Mononuclear cell (primary cell): ENCODE measurements around the gene ANKRD44. TPM values are rescaled to one million over a fixed set of nuclear protein-coding genes. Genes with fewer than 3 reads are reported as not detected.

ENCODE experiments used
- H3K27me3 ChIP-seq: 2 replicates; pipeline ENCODE4 v1.6.0; 2011; ENCODE audit warnings: low read length, control low read depth; ENCODE audit not compliant: insufficient read depth
- H3K4me1 ChIP-seq: 2 replicates; pipeline ENCODE4 v1.5.1; 2011; ENCODE audit warnings: mild to moderate bottlenecking, low read length, control low read depth; ENCODE audit not compliant: insufficient read depth
- H3K4me3 ChIP-seq: 2 replicates; pipeline ENCODE4 v1.5.1; 2011; ENCODE audit warnings: mild to moderate bottlenecking, low read length, moderate library complexity
- H3K9me3 ChIP-seq: 2 replicates; pipeline ENCODE4 v1.5.1; 2011; ENCODE audit warnings: low read depth, mild to moderate bottlenecking, control low read depth, low read length
- total RNA-seq: library from RNA; depleted of rRNA; stranded (reverse); fragments of >200 nt; gene quantifications from one replicate; pipeline ENCODE4 v1.2.3, GENCODE V29; 2012

Gene ANKRD44
- total RNA-seq, 1 donor: 171 TPM

DNA sequence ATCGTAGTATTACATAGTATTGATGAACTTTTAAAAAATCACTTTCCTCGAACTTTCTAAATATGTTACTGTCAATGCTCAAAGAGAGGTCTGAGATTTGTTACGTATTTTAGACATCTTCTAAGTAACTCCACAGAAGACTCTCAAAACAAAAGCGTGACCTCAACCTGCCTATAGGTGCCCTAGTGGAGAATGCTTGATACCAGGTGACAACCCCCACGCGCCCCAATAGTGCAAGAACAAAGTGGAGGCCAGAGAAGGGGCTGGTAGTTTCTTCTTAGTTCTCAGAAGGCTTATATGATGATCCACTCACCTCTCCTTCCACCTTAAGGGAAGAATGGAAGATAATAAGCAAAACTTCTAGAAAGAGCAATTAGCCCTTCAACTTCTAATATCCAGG lies 102.6 kb downstream of the ANKRD44 start:
- Histone ChIP-seq H3K4me1 (peaks cover 91% of the 10 kb centered on the region), H3K4me3 (no peak overlapping the region), H3K27me3 (no peaks in the 10 kb centered on the region), H3K9me3 (no peaks in the 10 kb centered on the region)

DNA sequence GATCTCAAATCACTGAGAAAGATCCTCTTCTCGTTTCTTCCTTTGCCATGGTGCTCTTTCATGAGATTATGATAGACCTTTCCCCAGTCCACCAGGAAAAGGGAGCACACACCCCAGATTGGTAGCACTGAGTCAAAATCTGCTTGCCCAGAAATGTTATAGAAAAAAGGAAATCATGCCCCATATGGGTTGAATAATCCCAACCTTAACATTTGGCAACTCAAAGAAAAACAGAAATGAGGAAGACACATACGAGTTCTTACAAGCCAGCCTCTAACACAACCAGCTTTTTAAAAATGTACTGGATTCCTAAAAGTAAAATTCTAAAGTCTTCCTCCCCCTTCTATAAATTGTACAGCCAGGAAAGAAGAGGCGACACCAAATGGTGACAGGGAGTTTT lies 103.0 kb downstream of the ANKRD44 start:
- Histone ChIP-seq H3K27me3 (no peaks in the 10 kb centered on the region), H3K4me1 (peaks cover 91% of the 10 kb centered on the region), H3K9me3 (no peaks in the 10 kb centered on the region), H3K4me3 (no peak overlapping the region)

DNA sequence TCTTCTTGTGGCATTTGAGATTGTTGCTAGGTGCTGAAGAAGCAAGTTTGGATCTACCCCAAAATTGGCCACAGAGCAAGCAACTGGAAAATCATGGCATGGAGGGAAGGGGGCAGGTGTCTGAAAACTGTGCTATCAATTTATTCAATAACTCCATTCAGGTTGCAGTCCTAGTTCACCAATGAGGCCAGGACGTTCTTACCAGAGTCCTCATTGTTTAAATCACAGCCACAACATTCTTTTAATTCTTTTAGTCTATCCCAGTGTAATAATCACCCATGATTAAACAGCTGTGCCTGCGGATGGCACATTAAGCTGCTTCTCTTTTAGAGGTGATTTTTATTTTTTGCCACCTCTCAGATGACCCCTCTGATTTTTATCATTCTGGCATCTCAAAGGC lies 103.5 kb downstream of the ANKRD44 start:
- Histone ChIP-seq H3K4me3 (no peak overlapping the region), H3K27me3 (no peaks in the 10 kb centered on the region), H3K4me1 (peaks cover 91% of the 10 kb centered on the region), H3K9me3 (no peaks in the 10 kb centered on the region)

DNA sequence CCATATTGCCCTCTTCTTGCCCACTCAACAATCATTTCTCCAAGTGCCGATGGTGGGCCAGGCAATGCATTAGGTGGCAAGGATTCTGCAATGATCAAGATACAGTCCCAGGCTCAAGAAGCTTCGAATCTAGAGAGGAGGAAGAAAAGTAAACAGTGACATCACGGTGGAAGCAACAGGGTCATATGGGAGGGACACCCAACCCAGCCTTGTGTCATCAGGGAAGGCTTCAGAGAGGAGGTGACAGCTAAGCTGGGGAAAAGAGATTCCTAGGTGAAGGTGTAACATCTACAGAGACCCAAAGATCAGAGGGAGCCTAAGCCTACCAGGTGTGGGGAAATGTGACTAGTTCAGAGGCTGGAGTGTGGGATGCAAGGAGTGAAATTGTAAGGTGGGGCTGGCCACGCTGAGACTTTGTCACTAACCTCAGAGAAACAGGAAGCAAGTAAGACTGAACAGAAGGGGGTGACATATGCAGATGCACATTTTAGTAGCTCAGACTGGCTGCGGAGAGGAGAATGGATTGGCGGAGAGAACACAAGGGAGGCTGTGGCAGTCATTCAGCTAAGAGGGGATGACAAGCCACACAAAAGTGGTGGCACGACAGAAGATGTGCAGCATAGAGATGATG lies 104.9 kb downstream of the ANKRD44 start:
- peaks cover 90% of the 10 kb centered on the region for H3K4me1 ChIP-seq
- no peaks in the 10 kb centered on the region for H3K27me3 ChIP-seq
- no peaks in the 10 kb centered on the region for H3K9me3 ChIP-seq
- no peak overlapping the region for H3K4me3 ChIP-seq

DNA sequence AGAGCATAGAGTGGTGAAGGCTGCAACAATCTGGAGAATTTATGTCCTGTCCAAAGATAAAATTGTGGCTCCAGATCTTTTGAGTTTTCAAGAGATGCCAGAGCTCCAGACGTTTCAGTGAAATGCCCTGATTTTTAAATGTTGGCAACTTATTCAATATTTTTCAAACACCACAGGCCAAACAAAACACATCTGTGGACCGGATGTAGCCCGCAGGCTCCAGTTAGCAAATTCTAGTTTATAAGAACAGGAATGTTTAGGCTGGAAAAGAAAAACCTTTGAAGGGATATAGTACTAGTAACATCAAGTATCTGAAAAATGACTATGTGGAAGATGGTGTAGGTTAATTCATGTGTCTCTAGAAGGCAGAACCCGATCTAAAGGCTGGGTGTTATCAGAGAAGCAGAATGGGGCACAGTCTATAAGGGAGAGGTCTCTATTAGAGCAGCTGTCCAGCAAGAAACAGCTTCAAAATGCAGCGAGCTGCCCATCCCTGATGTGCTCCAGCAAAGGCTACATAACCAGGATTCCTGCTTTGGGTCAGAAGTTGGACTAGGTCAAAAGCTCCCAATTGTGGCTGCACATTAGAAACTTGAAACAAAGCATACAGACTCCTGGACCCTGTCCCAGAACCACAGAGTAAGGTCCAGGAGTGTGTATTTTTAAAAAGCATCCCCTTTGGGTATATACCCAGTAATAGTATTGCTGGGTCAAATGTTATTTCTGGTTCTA lies 105.9 kb downstream of the ANKRD44 start:
- Histone ChIP-seq H3K4me1 (peaks cover 89% of the 10 kb centered on the region), H3K9me3 (no peaks in the 10 kb centered on the region), H3K27me3 (no peaks in the 10 kb centered on the region), H3K4me3 (no peak overlapping the region)

DNA sequence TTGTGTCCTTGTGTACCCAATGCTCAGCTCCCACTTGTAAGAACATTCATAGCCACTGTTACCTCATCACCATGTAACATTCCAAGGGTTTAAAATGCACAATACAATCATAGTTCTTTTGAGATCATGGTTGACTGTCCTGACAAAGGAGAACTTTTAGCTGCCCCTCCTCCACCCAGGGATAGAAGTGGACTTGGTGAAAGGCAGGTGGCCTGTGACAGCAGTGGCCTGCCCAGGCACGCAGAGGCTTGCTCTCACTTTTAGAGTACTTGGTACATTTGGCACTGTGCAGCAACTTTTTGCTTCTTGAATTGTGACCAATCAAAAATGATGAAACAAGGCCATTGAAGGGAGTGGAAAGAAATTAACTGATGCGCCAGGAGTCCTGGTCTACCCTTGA lies 108.7 kb downstream of the ANKRD44 start:
- H3K4me3 ChIP-seq: no peak overlapping the region
- H3K4me1 ChIP-seq: peaks cover 89% of the 10 kb centered on the region
- no peaks in the 10 kb centered on the region for H3K9me3 ChIP-seq
- no peaks in the 10 kb centered on the region for H3K27me3 ChIP-seq

DNA sequence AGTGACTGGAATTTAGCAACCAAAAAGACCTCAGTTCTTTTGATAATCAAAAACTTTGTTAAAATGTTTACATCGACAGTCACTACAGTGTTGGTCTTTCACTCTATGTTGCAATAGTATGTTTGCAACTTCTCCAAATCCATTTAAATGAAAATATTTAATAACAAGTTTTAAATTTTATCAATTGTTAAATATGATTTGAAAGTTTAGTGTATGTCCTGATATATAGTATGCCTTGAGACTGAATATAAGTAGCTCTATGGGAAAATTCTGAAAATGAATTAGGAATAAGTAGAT lies 109.9 kb downstream of the ANKRD44 start:
- Histone ChIP-seq H3K4me3 (no peak overlapping the region), H3K9me3 (no peaks in the 10 kb centered on the region), H3K4me1 (peaks cover 84% of the 10 kb centered on the region), H3K27me3 (no peaks in the 10 kb centered on the region)

DNA sequence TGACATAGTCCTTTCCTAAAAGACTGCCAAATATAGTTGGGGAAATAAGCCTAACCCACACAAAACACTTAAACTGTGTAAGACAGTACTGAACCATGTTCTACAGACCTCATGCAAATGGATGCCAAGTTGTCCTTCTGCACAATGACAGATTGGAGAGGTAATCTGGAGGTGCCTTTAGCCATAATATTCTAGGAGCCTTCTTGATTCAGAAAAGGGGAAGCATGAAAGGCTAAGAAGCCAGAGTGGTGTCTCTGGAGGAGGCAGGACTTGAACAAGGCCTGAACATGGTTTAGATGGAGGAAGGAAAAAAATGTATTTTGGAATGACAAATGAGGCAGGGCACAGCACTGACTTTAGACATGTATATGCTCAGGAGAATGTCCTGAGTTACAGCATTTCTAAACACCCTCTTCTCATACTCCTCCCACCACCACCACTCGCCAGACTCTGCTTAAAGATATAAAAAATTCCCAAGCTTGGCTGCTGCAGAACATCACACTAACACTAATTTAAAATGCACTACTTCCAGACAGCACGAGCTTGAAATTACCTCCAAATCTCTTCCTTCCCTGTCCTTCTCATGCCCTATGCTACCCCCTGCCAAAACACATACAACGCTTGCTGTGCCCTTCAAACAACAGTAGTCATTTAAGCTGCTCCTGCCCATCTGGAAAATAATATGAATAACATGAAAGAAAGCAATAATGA lies 110.4 kb downstream of the ANKRD44 start:
- Histone ChIP-seq H3K4me3 (no peak overlapping the region), H3K9me3 (no peaks in the 10 kb centered on the region), H3K27me3 (no peaks in the 10 kb centered on the region), H3K4me1 (peaks cover 84% of the 10 kb centered on the region)

DNA sequence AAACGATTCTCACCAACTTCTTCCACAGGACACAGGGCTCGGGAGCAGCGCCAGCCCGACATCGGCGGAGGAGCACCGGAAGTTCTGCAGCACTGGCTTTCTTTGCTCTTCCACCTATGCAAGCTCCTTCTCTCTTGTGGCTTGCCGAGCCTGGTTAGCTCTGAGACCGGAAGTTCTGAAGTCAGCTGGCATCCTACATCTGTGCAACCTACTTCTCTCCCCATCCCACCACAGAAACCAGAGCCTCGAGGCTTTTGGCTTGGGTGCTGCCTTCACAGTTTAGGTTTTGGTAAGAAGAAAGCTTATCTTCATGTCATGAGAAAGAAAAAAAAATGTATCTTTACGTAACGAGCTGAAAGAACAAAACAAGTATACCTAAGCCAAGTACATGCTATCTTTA lies 111.7 kb downstream of the ANKRD44 start:
- peak overlapping the region; percentile 36 for H3K4me3 ChIP-seq
- H3K9me3 ChIP-seq: no peaks in the 10 kb centered on the region
- no peaks in the 10 kb centered on the region for H3K27me3 ChIP-seq
- peaks cover 79% of the 10 kb centered on the region for H3K4me1 ChIP-seq

DNA sequence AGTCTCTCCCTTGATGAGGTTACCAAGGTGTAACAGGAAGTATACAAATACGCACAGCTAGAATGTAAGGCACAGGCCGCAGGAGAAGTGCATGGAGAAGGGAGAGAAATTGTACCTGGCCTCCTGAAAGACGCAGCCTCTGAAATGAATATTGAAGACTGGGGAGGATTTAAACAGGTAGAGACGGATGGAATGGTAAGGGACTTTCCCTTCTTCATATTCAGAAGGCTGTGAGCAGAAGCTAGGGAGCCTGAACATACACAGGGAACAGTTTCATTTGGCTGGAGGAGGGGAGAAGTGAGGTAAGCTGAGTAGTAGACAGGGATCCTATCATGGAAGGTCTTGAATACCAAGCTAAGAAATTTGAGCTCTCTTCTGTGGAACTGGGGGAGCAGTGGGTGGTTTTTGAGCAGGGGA lies 112.7 kb downstream of the ANKRD44 start:
- Histone ChIP-seq H3K27me3 (no peaks in the 10 kb centered on the region), H3K4me3 (peak overlapping the region; percentile 36), H3K4me1 (peaks cover 75% of the 10 kb centered on the region), H3K9me3 (no peaks in the 10 kb centered on the region)

DNA sequence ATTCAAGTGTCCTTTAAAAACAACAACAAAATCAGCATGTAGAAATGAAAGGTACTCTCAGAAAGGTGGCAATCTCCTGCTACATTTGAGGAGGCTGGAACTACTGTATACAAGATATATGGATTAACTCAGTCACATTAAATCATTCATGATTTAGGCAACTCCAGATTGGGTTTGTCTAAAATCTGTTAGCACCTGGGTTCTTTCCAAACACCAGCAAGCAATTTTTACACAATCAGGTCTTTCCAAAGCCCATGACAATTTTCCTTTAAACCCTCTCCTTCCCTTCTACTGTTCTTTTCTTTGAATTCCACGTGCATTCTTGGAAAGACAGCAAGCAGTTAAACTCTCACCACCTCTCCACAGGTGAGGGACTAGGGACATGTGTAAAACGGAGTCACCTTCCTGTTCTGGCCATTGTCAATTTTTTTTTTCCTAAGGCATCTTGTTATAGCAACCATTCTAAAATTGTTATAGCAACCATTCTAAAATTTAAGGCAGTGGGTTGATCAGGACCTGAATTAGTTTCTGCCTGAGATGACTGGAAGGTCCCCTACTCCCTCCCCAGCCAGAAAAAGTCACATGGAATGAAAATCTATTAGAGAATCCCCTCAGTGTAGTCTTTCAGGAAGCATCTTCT lies 113.9 kb downstream of the ANKRD44 start:
- H3K4me3 ChIP-seq: no peak overlapping the region
- peaks cover 71% of the 10 kb centered on the region for H3K4me1 ChIP-seq
- no peaks in the 10 kb centered on the region for H3K9me3 ChIP-seq
- H3K27me3 ChIP-seq: no peaks in the 10 kb centered on the region

DNA sequence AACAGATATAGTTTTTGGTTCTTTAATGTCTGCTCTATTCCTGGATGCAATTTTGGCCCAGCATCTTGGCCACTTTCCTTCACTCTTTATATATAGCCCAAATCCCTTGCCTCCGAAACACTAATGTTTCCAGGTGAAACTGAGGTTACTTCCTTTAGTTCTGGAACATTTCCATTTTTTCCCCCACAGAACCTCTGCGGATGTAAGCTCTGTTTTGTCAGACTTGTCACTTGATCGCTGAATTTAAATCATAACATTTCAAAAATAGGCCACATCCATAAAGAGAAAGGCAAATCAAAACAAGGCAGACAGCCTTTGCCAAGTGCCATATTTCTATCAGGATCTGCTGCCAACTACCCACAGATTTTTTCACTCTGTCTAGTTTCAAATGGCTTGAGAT lies 115.1 kb downstream of the ANKRD44 start:
- H3K4me1 ChIP-seq: peaks cover 65% of the 10 kb centered on the region
- H3K27me3 ChIP-seq: no peaks in the 10 kb centered on the region
- no peak overlapping the region for H3K4me3 ChIP-seq
- no peaks in the 10 kb centered on the region for H3K9me3 ChIP-seq

DNA sequence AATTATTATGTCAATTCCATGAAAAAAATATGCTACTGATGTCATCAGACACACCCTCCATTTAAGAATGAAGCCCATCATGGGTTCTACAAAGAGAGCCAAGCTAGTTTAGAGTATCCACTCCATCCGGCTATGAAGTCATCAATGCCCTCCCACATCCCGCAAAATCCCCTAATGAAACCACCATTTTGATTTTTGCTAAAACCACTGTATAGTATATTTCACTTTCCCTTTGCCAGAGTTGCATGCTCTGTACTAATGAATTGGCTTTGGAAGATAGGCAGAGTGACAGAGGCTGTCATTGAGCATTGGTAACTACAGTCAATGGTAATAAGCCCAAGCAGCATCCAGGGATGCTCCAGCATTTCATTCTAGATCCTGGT lies 118.6 kb downstream of the ANKRD44 start:
- H3K4me1 ChIP-seq: peaks cover 57% of the 10 kb centered on the region
- no peaks in the 10 kb centered on the region for H3K27me3 ChIP-seq
- no peak overlapping the region for H3K4me3 ChIP-seq
- no peaks in the 10 kb centered on the region for H3K9me3 ChIP-seq

DNA sequence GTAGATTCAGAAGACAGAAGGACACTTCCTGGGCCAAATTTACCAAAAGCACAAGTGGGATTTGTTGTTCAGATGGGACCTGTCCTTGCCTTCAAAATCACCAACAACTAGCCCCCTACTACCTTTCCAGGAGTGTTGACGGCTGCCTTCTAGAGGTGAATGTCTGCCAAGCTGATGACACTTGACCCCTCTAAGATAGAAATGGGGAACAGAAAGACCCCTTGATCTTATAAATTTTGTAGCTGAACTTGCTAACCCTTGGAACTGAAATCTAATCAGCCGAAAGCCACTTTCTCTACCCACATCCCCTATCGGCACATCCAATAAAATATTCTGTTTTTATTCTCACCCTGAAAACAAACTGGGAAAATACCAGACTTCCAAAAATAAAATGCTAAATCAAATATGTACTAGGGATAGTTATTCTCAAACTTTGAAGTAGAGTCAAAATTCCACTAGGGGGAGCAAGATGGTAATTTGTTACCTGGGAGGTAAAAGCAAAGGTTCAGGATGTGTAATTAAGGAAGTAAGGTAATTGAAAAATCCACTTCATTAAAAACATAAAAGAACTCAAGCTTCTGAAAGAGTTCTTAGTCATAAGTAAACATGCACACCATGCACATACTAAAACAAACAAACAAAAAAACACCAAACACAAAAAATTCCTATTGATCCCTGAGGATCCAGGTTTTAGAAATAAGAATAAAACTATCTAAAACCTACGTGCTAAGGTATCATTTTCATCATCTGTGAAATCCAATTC lies 119.2 kb downstream of the ANKRD44 start:
- peaks cover 53% of the 10 kb centered on the region for H3K4me1 ChIP-seq
- no peaks in the 10 kb centered on the region for H3K27me3 ChIP-seq
- no peak overlapping the region for H3K4me3 ChIP-seq
- no peaks in the 10 kb centered on the region for H3K9me3 ChIP-seq

DNA sequence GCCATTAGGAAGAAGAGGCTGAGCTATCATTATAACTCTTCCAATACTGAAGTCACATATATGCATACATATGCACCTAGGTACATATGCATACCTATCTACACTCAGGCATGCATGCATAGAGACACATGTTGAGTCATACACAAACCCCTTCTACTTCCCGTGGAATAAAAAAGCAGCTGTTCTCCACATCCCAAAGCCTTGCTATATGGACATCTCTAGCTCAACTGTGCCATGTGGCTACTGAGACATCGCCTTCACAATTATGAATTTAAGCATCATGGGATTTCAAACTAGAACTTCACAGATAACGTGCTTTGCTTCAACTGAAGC lies 120.5 kb downstream of the ANKRD44 start:
- H3K9me3 ChIP-seq: no peaks in the 10 kb centered on the region
- no peaks in the 10 kb centered on the region for H3K27me3 ChIP-seq
- H3K4me3 ChIP-seq: no peak overlapping the region
- peaks cover 47% of the 10 kb centered on the region for H3K4me1 ChIP-seq
